ENCODE results near the gene C2orf68. TPM values are rescaled to one million over a fixed set of nuclear protein-coding genes. Genes with fewer than 3 reads are reported as not detected.

C2orf68 gene
- total and polyA plus RNA-seq, 2 of the 13 experiments (the other 11 are each of a cell fraction or from before 2014, with no cell fraction given): 47.1 to 77.4 TPM

- TF ChIP-seq ZSCAN9 (CRISPR knock-in tag; IDR thresholded peaks at IDR 0.05; ENCODE audit: borderline replicate concordance) (peak; percentile 68; the same call in 1 of the 2 replicates), ARID5B (CRISPR knock-in tag; IDR thresholded peaks at IDR 0.05) (peak; percentile 83), ZNF737 (CRISPR knock-in tag; IDR thresholded peaks at IDR 0.05; ENCODE audit: borderline replicate concordance) (no peak), ATF6 (CRISPR knock-in tag; conservative IDR thresholded peaks at IDR 0.05) (0 out of 2 replicates have a peak, but pooled peaks have one; percentile 34), THAP8 (CRISPR knock-in tag; IDR thresholded peaks at IDR 0.05; ENCODE audit: borderline replicate concordance) (no peak), ZFP36 (IDR thresholded peaks at IDR 0.05; ENCODE audit: borderline replicate concordance, low read depth, low read length, partially characterized antibody) (no peak), ZNF446 (CRISPR knock-in tag; IDR thresholded peaks at IDR 0.05) (0 out of 2 replicates have a peak, but pooled peaks have one; percentile 67), ZNF883 (CRISPR knock-in tag; IDR thresholded peaks at IDR 0.05; ENCODE audit: not compliant biosample characterization) (peak; percentile 69), ZNF207 (IDR thresholded peaks at IDR 0.05; ENCODE audit: borderline replicate concordance) (no peak), FOXA1 (IDR thresholded peaks at IDR 0.05) (no peak), FOXA1 (CRISPR knock-in tag; IDR thresholded peaks at IDR 0.05) (peak; percentile 33; the same call in 1 of the 2 replicates), SMARCC2 (IDR thresholded peaks at IDR 0.05) (no peak), ZNF879 (CRISPR knock-in tag; IDR thresholded peaks at IDR 0.05) (no peak; the same call in 1 of the 2 replicates), SOX13 (IDR thresholded peaks at IDR 0.05) (peak; percentile 18; the same call in 1 of the 2 replicates), SOX13 (CRISPR knock-in tag; conservative IDR thresholded peaks at IDR 0.05 in 1 of 2, IDR thresholded peaks at IDR 0.05 in 1 of 2) (peak; percentile 45 to 74; a peak in 2 of 4 replicates), ERF (CRISPR knock-in tag; IDR thresholded peaks at IDR 0.05) (peak; percentile 26), ZC3H13 (CRISPR knock-in tag; IDR thresholded peaks at IDR 0.05) (peak; percentile 83; the same call in 1 of the 2 replicates), CEBPZ (IDR thresholded peaks at IDR 0.05; ENCODE audit: low read length) (no peak)
Measured at GRCh38 chr2:85584354-85584856, 27.5 kb downstream of the C2orf68 start, which contains the start of gene VAMP5 (continued).
